GM13976 (cell line): Measurements from ENCODE around the gene ALPI.

ENCODE experiments used
- DNase-seq: peaks from one replicate; pipeline ENCODE4 v3.0.0; 2012; ENCODE audit warnings: low spot score
- in situ Hi-C: fragments of 300-500 bp; cut with MboI; formaldehyde crosslinking; loops from one replicate; pipeline ENCODE4 v1.12.0; 2022; ENCODE audit warnings: low sequenced_read_pairs, mixed read lengths, inconsistent platforms; ENCODE audit not compliant: unreplicated experiment
- TF ChIP-seq, protein P1 (sequence below): IDR thresholded peaks from 2 replicates; pipeline ENCODE4 v1.5.1; 2012; ENCODE audit warnings: borderline replicate concordance, mild to moderate bottlenecking; ENCODE audit not compliant: insufficient read depth; ENCODE audit errors: extremely low read depth, missing control alignments, control extremely low read depth

Gene ALPI

DNA sequence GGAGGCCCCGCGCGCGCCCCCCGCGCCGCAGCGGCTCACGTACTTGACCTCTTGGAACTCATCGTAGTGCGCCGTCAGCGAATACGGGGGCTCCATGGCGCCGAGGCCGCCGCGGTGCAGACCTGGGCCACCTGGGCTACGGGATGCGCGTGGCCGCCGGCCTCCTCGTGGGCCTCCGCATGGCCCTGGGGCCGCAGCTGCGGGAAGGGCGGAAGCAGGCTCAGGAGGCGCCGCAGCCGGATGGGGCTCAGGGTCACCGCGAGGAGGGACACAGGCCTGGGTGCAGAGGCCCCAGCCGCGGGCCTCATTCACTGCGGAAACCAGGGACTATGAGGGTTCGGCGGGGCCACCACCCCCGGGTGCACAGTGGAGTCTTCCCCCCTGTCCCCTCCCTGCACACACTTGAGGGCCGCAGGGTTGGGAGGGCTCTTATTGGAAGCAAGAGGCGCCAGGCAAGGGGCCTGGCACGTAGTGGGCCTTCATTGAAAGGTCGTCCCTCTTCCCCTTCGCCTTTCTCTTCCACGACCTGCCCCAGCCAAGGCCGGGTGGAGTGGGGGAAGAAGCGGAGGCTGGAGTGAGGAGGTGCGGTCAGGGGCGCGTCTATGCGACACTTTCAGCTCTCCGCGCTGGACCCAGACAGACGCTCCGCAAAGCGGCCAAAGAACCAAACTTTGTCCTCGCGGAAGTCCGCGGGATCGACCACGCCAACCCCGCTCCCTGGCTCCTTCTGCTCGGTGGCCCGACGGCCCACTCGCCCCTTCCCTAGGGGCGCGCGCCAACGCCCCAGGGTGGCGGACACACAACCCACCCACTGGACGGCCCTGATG is 30.8 kb downstream of the ALPI start:
- TF ChIP-seq, protein P1, sequence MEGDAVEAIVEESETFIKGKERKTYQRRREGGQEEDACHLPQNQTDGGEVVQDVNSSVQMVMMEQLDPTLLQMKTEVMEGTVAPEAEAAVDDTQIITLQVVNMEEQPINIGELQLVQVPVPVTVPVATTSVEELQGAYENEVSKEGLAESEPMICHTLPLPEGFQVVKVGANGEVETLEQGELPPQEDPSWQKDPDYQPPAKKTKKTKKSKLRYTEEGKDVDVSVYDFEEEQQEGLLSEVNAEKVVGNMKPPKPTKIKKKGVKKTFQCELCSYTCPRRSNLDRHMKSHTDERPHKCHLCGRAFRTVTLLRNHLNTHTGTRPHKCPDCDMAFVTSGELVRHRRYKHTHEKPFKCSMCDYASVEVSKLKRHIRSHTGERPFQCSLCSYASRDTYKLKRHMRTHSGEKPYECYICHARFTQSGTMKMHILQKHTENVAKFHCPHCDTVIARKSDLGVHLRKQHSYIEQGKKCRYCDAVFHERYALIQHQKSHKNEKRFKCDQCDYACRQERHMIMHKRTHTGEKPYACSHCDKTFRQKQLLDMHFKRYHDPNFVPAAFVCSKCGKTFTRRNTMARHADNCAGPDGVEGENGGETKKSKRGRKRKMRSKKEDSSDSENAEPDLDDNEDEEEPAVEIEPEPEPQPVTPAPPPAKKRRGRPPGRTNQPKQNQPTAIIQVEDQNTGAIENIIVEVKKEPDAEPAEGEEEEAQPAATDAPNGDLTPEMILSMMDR = no peak
- DNase-seq = no peak
- in situ Hi-C loops = no loop called here

DNA sequence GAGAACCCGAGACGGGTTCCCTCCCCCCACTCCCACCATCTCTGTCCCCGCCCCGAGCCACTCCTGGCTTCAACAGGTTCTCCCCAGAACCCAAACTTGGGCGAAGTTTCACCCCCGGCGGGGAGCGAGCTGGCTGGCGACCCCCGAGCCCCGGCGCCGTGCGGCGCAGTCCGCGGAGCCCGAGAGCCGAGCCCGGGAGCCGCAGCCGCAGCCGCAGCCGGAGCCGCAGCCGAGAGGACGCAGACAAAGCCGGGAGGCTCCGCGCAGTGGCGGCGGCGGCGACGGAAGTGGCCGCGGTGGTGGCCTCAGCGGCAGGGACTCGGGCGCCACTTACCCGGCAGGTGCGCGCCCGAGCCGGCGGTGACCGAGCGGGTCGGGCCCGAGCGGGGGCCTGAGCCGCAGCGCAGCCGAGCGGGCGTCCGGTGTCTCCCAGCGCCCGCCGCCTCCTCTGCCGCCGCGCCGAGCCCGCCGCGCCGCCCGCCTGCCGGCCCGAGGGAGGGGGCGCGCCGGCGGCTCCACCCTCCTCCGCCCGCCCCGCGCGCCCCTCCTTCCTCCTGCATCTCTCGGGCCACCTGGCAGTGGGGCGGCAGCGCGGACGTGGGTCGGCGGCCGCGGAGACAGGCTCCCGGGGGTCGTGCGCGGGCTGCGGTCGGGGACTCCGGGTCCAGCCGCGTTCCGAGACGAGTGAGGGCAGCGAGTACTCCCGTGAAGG is 31.6 kb downstream of the ALPI start, which contains the start of gene ECEL1:
ECEL1 (minus strand) TSS at position 450 of the 712 bp plus-strand sequence. CDS start 1,181 bp downstream, outside the sequence.
- in situ Hi-C loops = no loop called here
- TF ChIP-seq, protein P1 = no peak
- DNase-seq = no peak

DNA sequence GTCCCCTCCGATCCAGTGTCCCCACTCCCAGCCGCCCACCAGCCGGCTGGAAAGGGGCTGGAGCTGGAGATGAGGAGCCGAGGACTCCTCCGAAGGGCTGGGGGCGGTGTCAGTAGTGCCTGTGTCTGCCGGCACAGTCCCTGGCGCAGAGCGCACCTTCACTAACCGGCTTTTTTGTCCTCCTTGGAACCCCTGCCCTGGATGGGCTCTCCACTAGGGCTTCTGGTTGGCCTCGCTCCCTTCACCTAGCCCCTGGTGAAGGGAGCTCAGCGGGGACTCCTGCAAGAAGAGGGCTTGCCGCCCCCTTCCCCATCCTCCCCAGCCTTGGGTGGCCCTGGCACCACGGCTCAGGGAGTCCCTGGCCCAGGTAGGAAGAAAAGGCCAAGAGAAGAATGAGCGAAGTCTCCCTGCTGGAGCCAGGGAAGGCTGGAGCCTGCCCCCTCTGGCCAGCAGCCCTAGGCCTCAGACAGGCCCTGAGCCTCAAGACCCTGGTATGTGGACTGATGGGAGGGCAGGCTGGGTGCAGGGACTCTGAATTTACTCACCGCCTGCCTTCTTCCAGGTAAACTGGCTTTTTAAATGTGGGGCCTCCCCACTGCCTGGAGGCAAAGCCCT is 32.3 kb downstream of the ALPI start:
- TF ChIP-seq, protein P1 = no peak
- no peak for DNase-seq
- in situ Hi-C loops = no loop called here

DNA sequence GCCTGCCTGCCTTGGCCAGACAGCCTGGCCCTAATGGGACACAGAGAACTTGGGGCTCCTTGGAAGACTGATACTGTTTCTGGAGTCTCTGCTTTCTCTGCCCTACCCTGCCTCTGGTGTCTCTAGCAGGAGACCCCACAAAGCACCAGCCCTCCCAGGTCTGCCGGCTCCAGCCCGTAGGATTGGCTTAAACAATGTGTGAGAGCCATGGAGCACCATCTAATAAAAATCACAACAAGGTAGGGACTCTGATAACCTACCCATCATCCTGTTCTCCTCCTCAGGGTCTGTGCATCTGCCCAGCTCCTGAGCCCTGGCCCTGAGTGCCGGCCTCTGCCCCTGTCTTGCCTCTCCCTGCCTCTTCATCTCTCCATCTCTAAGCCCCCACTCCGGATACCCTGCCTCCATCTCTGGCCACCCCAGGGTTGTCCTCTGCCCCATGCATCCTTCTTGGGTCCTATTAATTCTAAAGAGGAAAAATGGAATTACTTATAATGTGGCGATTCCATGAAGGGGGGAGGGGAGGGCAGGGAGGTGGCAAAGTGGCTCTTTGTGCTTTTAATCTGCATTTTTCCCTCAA is 32.9 kb downstream of the ALPI start:
- TF ChIP-seq, protein P1 = no peak
- DNase-seq = no peak
- in situ Hi-C loops = no loop called here

DNA sequence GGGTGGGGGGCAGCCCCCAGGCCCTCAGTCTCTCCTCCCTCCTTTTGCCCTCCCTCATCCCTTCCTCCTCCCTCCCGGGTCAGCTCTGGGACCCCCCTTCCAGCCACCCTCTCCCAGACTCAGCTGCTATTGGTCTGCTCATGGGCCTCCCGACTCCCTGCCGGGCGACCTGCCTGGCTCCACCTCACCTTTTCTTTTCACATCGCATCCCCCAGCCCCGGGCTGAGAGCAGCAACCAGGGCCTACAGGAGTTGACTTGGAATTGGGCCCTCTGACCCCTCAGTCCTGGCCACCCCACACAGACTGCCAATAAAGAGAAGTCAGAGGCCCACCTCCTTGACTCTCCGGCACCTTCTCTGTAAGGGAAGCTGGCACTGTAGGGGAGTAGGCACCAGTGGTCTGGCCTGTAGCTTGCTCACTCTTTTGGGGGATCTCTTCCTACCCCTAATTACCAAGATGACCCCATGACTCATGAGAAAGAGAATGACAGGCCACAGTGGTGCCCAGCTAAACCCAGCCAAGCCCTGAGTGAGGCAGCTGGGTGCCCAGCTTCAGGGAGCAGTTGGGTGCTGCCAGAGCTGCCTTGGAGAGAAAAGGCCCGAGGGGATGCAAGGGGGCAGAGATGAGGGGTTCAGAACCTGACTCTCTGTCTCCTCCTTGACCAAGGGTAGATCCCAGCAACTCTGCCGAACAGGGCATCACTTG is 33.7 kb downstream of the ALPI start:
- DNase-seq = no peak
- in situ Hi-C loops = no loop called here
- TF ChIP-seq, protein P1 = no peak
